Neuronal stem cell (in vitro differentiated cells): ENCODE results near the gene GRIK3.

Source experiments
- DNase-seq: peaks from one replicate; pipeline ENCODE4 v3.0.0-alpha.2; 2013; ENCODE audit warnings: low spot score
- H2AFZ ChIP-seq: one replicate; pipeline ENCODE4 v1.6.1; 2013; ENCODE audit warnings: mild to moderate bottlenecking, low read length, inconsistent platforms
- H2AK5ac ChIP-seq: 2 replicates; pipeline ENCODE4 v1.6.1; 2013; ENCODE audit warnings: low read depth, mild to moderate bottlenecking, inconsistent platforms, low read length, moderate library complexity, mixed read lengths
- H2BK120ac ChIP-seq: 2 replicates; pipeline ENCODE4 v1.6.1; 2013; ENCODE audit warnings: low read depth, mild to moderate bottlenecking, inconsistent platforms, low read length, moderate library complexity, mixed read lengths
- H2BK12ac ChIP-seq: one replicate; pipeline ENCODE4 v1.6.1; 2013; ENCODE audit warnings: low read length, inconsistent platforms
- H2BK15ac ChIP-seq: 2 replicates; pipeline ENCODE4 v1.6.1; 2013; ENCODE audit warnings: mild to moderate bottlenecking, low read length, inconsistent platforms, mixed read lengths
- H2BK5ac ChIP-seq: one replicate; pipeline ENCODE4 v1.6.1; 2013; ENCODE audit warnings: inconsistent platforms, mild to moderate bottlenecking, low read length, moderate library complexity
- H3K14ac ChIP-seq: one replicate; pipeline ENCODE4 v1.6.1; 2013; ENCODE audit warnings: low read length, inconsistent platforms
- H3K18ac ChIP-seq: 2 replicates; pipeline ENCODE4 v1.6.1; 2013; ENCODE audit warnings: low read length, inconsistent platforms
- H3K23ac ChIP-seq: 2 replicates; pipeline ENCODE4 v1.6.1; 2013; ENCODE audit warnings: low read depth, mild to moderate bottlenecking, mixed read lengths, low read length, inconsistent platforms; ENCODE audit not compliant: poor library complexity
- H3K27ac ChIP-seq: replicated peaks from 3 replicates; pipeline ENCODE4 v1.5.1; 2013; ENCODE audit warnings: low read length, inconsistent platforms
- H3K27me3 ChIP-seq, 3 experiments: 2 replicates each; pipeline ENCODE4 v1.6.1; 2013; ENCODE audit warnings: low read length in 3 of 3, mild to moderate bottlenecking in 2 of 3, inconsistent platforms in 1 of 3, low read depth in 1 of 3, mixed read lengths in 1 of 3, moderate library complexity in 1 of 3; ENCODE audit not compliant: control insufficient read depth in 3 of 3, insufficient read depth in 3 of 3
- H3K36me3 ChIP-seq, 2 donors: replicated peaks in 1 of 2; 2 replicates each; pipeline ENCODE4 v1.6.1; 2013; ENCODE audit warnings: low read length in 2 of 2; ENCODE audit not compliant: control insufficient read depth in 2 of 2, insufficient read depth in 2 of 2
- H3K4ac ChIP-seq: 2 replicates; pipeline ENCODE4 v1.6.1; 2013; ENCODE audit warnings: inconsistent platforms, mild to moderate bottlenecking, low read length, moderate library complexity
- H3K4me1 ChIP-seq, 2 donors: 1 replicate in 1 of 2; 2 replicates in 1 of 2; pipeline ENCODE4 v1.6.1; 2013; ENCODE audit warnings: low read length in 2 of 2, low read depth in 1 of 2; ENCODE audit not compliant: control insufficient read depth in 2 of 2, insufficient read depth in 1 of 2
- H3K4me2 ChIP-seq: one replicate; pipeline ENCODE4 v1.6.1; 2013; ENCODE audit warnings: mild to moderate bottlenecking, low read length, inconsistent platforms; ENCODE audit not compliant: insufficient read depth, poor library complexity, severe bottlenecking
- H3K4me3 ChIP-seq, 2 donors: 2 replicates each; pipeline ENCODE4 v1.5.1; 2013; ENCODE audit warnings: low read length in 2 of 2, mild to moderate bottlenecking in 2 of 2, inconsistent platforms in 1 of 2, moderate library complexity in 1 of 2
- H3K79me1 ChIP-seq: one replicate; pipeline ENCODE4 v1.6.1; 2013; ENCODE audit warnings: low read depth, mild to moderate bottlenecking, inconsistent platforms, low read length, moderate library complexity
- H3K9ac ChIP-seq: one replicate; pipeline ENCODE4 v1.6.1; 2013; ENCODE audit warnings: mild to moderate bottlenecking, low read depth, low read length, inconsistent platforms; ENCODE audit not compliant: poor library complexity
- H3K9me3 ChIP-seq, 2 donors: replicated peaks in 1 of 2; 2 replicates each; pipeline versions ENCODE3 to v1.6.1; 2013; ENCODE audit warnings: low read length in 2 of 2, mild to moderate bottlenecking in 2 of 2, inconsistent platforms in 1 of 2, low read depth in 1 of 2, mixed read lengths in 1 of 2, moderate library complexity in 1 of 2; ENCODE audit not compliant: control insufficient read depth in 2 of 2, insufficient read depth in 1 of 2
- H4K8ac ChIP-seq: one replicate; pipeline ENCODE4 v1.6.1; 2013; ENCODE audit warnings: low read depth, mild to moderate bottlenecking, inconsistent platforms, low read length, moderate library complexity
- H4K91ac ChIP-seq: one replicate; pipeline ENCODE4 v1.6.1; 2013; ENCODE audit warnings: low read length, low read depth, mild to moderate bottlenecking, inconsistent platforms; ENCODE audit not compliant: poor library complexity
- WGBS, 2 donors: extraction: QIAGEN DNeasy Blood & Tissue Kit; methylation state at CpG; one replicate each; pipeline ENCODE4 v1.1.7; 2013; ENCODE audit warnings: missing lambda C conversion rate in 2 of 2, mixed read lengths in 1 of 2; ENCODE audit not compliant: insufficient read length in 2 of 2, insufficient replicate concordance in 1 of 2; ENCODE audit errors: extremely low coverage in 2 of 2; 5-methylcytosine and 5-hydroxymethylcytosine counted together

Gene GRIK3

GRCh38 chr1:36964830-36965229, 69.5 kb downstream of the GRIK3 start:
- Histone ChIP-seq H3K4me1 (peaks cover 0 to 6% of the 10 kb centered on the region in 2 donors), H3K9ac (no peak overlapping the region), H3K79me1 (peaks cover 2% of the 10 kb centered on the region), H3K27me3 (peaks cover 0 to 3% (median 0%) of the 10 kb centered on the region in 3 experiments), H2AK5ac (no peak overlapping the region), H3K23ac (no peak overlapping the region), H2BK12ac (no peak overlapping the region), H3K27ac (no peak overlapping the region), H2BK120ac (no peak overlapping the region), H3K14ac (no peak overlapping the region), H2AFZ (no peak overlapping the region), H3K4me3 (no peak overlapping the region), H3K9me3 (no peaks in the 10 kb centered on the region), H3K18ac (no peak overlapping the region), H3K4me2 (no peak overlapping the region), H4K91ac (no peak overlapping the region), H2BK5ac (no peak overlapping the region), H3K4ac (no peak overlapping the region), H3K36me3 (no peaks in the 10 kb centered on the region), H2BK15ac (no peak overlapping the region), H4K8ac (no peak overlapping the region)
- WGBS, 2 donors = no CpG with 5 or more reads among the region's 8 CpGs
- no peak for DNase-seq

GRCh38 chr1:36963006-36963405, 71.3 kb downstream of the GRIK3 start:
- Histone ChIP-seq H3K4me3 (no peak overlapping the region), H3K79me1 (peaks cover 2% of the 10 kb centered on the region), H2BK12ac (no peak overlapping the region), H3K4me2 (no peak overlapping the region), H3K36me3 (no peaks in the 10 kb centered on the region), H3K18ac (peak overlapping the region; percentile 35), H4K8ac (no peak overlapping the region), H3K27ac (no peak overlapping the region), H3K4me1 (no peaks in the 10 kb centered on the region), H3K14ac (no peak overlapping the region), H2BK5ac (no peak overlapping the region), H3K4ac (no peak overlapping the region), H2BK120ac (no peak overlapping the region), H2AK5ac (peak overlapping the region; percentile 18), H3K27me3 (peaks cover 0 to 3% (median 0%) of the 10 kb centered on the region in 3 experiments), H2AFZ (no peak overlapping the region), H3K9ac (no peak overlapping the region), H4K91ac (no peak overlapping the region), H2BK15ac (no peak overlapping the region), H3K9me3 (no peaks in the 10 kb centered on the region), H3K23ac (no peak overlapping the region)
- WGBS, 2 donors = no CpG with 5 or more reads among the region's 11 CpGs
- no peak for DNase-seq

- WGBS, 2 donors = no CpG with 5 or more reads among the region's 10 CpGs
- no peaks in the 10 kb centered on the region for H3K9me3 ChIP-seq
Measured at GRCh38 chr1:36961062-36961615, 73.2 kb downstream of the GRIK3 start.

GRCh38 chr1:36956570-36956969, 77.7 kb downstream of the GRIK3 start:
- no peak overlapping the region for H3K18ac ChIP-seq
- H3K27ac ChIP-seq = no peak overlapping the region
- no peak overlapping the region for H2BK15ac ChIP-seq
- no peak overlapping the region for H3K4me3 ChIP-seq
- H2BK5ac ChIP-seq = peak overlapping the region; percentile 60
- no peak overlapping the region for H4K91ac ChIP-seq
- H2AK5ac ChIP-seq = peak overlapping the region; percentile 64
- no peak overlapping the region for H2BK12ac ChIP-seq
- no peaks in the 10 kb centered on the region for H3K36me3 ChIP-seq
- DNase-seq = no peak
- H3K4me1 ChIP-seq = peaks cover 0 to 5% of the 10 kb centered on the region in 2 donors
- no peak overlapping the region for H2AFZ ChIP-seq
- no peaks in the 10 kb centered on the region for H3K9me3 ChIP-seq
- H3K79me1 ChIP-seq = peaks cover 2% of the 10 kb centered on the region
- no CpG with 5 or more reads among the region's 5 CpGs for WGBS, 2 donors
- no peak overlapping the region for H2BK120ac ChIP-seq
- H3K14ac ChIP-seq = no peak overlapping the region
- H3K23ac ChIP-seq = no peak overlapping the region
- no peaks in the 10 kb centered on the region for H3K27me3 ChIP-seq
- no peak overlapping the region for H4K8ac ChIP-seq
- H3K9ac ChIP-seq = no peak overlapping the region
- no peak overlapping the region for H3K4ac ChIP-seq
- H3K4me2 ChIP-seq = no peak overlapping the region

More at GRCh38 chr1:36961062-36961615, 73.2 kb downstream of the GRIK3 start:
- Histone ChIP-seq H4K91ac (no peak overlapping the region), H3K9ac (no peak overlapping the region), H3K23ac (no peak overlapping the region), H3K27me3 (peaks cover 0 to 3% (median 0%) of the 10 kb centered on the region in 3 experiments), H3K79me1 (peaks cover 2% of the 10 kb centered on the region), H3K4me1 (no peaks in the 10 kb centered on the region), H2BK12ac (peak overlapping the region; percentile 42), H2BK15ac (peak overlapping the region; percentile 33), H2BK120ac (no peak overlapping the region), H3K36me3 (no peaks in the 10 kb centered on the region), H3K4ac (no peak overlapping the region), H3K4me2 (no peak overlapping the region), H2AFZ (no peak overlapping the region), H3K4me3 (no peak overlapping the region), H4K8ac (no peak overlapping the region), H3K27ac (no peak overlapping the region), H2BK5ac (peak overlapping the region; percentile 35), H3K14ac (no peak overlapping the region), H2AK5ac (no peak overlapping the region), H3K18ac (peak overlapping the region; percentile 70)
- DNase-seq = no peak
